ENCODE results near the gene KRT27.

DNA sequence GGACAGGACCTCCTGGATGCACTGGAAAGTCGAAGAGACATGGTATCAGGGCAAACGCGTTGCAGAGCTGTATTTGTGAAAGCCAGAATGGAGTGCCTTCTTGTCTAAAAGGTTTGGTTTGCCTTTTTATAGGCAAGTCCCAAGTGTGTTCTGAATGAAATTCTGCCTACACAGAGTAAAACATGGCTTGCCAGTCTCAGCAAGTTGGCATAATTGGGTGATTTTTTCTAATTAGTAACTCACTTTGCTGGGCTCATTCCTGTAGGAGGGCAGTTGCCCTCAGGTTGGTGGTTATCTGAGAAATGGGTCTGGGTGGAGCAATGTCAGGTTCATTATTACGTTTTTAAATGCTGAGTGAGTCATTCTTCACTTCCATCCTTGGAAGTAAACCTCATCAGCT, 27.1 kb downstream of the KRT27 start, which contains the start of gene KRT25:
- TF ChIP-seq, protein P1, sequence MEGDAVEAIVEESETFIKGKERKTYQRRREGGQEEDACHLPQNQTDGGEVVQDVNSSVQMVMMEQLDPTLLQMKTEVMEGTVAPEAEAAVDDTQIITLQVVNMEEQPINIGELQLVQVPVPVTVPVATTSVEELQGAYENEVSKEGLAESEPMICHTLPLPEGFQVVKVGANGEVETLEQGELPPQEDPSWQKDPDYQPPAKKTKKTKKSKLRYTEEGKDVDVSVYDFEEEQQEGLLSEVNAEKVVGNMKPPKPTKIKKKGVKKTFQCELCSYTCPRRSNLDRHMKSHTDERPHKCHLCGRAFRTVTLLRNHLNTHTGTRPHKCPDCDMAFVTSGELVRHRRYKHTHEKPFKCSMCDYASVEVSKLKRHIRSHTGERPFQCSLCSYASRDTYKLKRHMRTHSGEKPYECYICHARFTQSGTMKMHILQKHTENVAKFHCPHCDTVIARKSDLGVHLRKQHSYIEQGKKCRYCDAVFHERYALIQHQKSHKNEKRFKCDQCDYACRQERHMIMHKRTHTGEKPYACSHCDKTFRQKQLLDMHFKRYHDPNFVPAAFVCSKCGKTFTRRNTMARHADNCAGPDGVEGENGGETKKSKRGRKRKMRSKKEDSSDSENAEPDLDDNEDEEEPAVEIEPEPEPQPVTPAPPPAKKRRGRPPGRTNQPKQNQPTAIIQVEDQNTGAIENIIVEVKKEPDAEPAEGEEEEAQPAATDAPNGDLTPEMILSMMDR (IDR thresholded peaks at IDR 0.05; ENCODE audit: insufficient read depth, low read depth, low read length): no peak
- no peak for TF ChIP-seq EZH2 (IDR thresholded peaks at IDR 0.05; ENCODE audit: insufficient read depth, low read length)
